PC-3 (cell line): ENCODE data around the gene ACP2.

Source experiments
- CTCF ChIP-seq: fragments of 300-600 bp; sonication (generic); conservative IDR thresholded peaks from 2 replicates; pipeline ENCODE4 v1.5.1; 2017; ENCODE audit warnings: antibody characterized with exemption, low read depth, mild to moderate bottlenecking, low read length
- EZH2 ChIP-seq: fragments of 300-600 bp; sonication (generic); IDR thresholded peaks from one replicate; pipeline ENCODE4 v1.6.1; 2017; ENCODE audit warnings: antibody characterized with exemption, mild to moderate bottlenecking, low read length; ENCODE audit not compliant: unreplicated experiment

- TF ChIP-seq CTCF, result no peak
- no peak for TF ChIP-seq EZH2
Measured at GRCh38 chr11:47271328-47271727, 22.7 kb upstream of the ACP2 start.
